ENCODE measurements around the gene IGF2. TPM values are rescaled to one million over a fixed set of nuclear protein-coding genes. Genes with fewer than 3 reads are reported as not detected.

IGF2 gene
- total RNA-seq, 2 donors from 2014 or later = 10.6 to 84.0 TPM

- Histone ChIP-seq H3K4me3 (no peak overlapping the region), H3K36me3 (replicated peaks in 1 of 2; ENCODE audit: insufficient read depth in 1 of 2, low read depth in 2 of 2) (no peaks in the 10 kb centered on the region), H3K27ac (no peak overlapping the region), H3K4me1 (peaks cover 4% of the 10 kb centered on the region), H3K27me3 (peaks cover 0 to 3% of the 10 kb centered on the region in 2 donors), H3K9me3 (no peaks in the 10 kb centered on the region)
- ATAC-seq = no peak
- no peak for DNase-seq
- 58% methylated on average over 9 to 23 of the region's 23 CpGs for WGBS, 2 donors
- no peak for TF ChIP-seq CTCF (IDR thresholded peaks at IDR 0.05)
- intact Hi-C loops (cut with DNase I) = no loop called here
Observed at GRCh38 chr11:2185324-2186085, 46.3 kb upstream of the IGF2 start.

- Histone ChIP-seq H3K4me3 (no peak overlapping the region), H3K36me3 (replicated peaks in 1 of 2; ENCODE audit: insufficient read depth in 1 of 2, low read depth in 2 of 2) (no peaks in the 10 kb centered on the region), H3K9me3 (no peaks in the 10 kb centered on the region), H3K27ac (no peak overlapping the region), H3K27me3 (peaks cover 0 to 3% of the 10 kb centered on the region in 2 donors), H3K4me1 (peaks cover 14% of the 10 kb centered on the region)
- no peak for TF ChIP-seq POLR2A (IDR thresholded peaks at IDR 0.05)
- no peak for TF ChIP-seq CTCF (IDR thresholded peaks at IDR 0.05)
- DNase-seq (no peak), ATAC-seq (no peak)
- 71 to 77% methylated on average over 16 to 19 of the region's 20 CpGs for WGBS, 2 donors
- intact Hi-C loops (cut with DNase I) = no loop called here
Observed at GRCh38 chr11:2182692-2183474, 43.7 kb upstream of the IGF2 start.

GRCh38 chr11:2182075-2182474, 42.9 kb upstream of the IGF2 start:
- WGBS, 2 donors = 77 to 81% methylated on average over 7 to 18 of the region's 18 CpGs
- no peak for DNase-seq
- intact Hi-C loops (cut with DNase I) = no loop called here

GRCh38 chr11:2180789-2181370, 41.7 kb upstream of the IGF2 start:
- no peaks in the 10 kb centered on the region for H3K27me3 ChIP-seq
- no peak for TF ChIP-seq POLR2A (IDR thresholded peaks at IDR 0.05)
- no peak for TF ChIP-seq CTCF (IDR thresholded peaks at IDR 0.05)
- no peaks in the 10 kb centered on the region for H3K9me3 ChIP-seq
- peaks cover 9% of the 10 kb centered on the region for H3K4me1 ChIP-seq
- no peak overlapping the region for H3K4me3 ChIP-seq
- no peak for DNase-seq
- H3K27ac ChIP-seq = no peak overlapping the region
- ATAC-seq = no peak
- WGBS, 2 donors = 68 to 71% methylated on average over 8 to 10 of the region's 11 CpGs
- intact Hi-C loops (cut with DNase I) = no loop called here
- H3K36me3 ChIP-seq (replicated peaks in 1 of 2; ENCODE audit: insufficient read depth in 1 of 2, low read depth in 2 of 2) = no peaks in the 10 kb centered on the region

More at GRCh38 chr11:2182075-2182474, 42.9 kb upstream of the IGF2 start:
- Histone ChIP-seq H3K4me3 (no peak overlapping the region), H3K27ac (no peak overlapping the region), H3K27me3 (peaks cover 0 to 3% of the 10 kb centered on the region in 2 donors), H3K36me3 (replicated peaks in 1 of 2; ENCODE audit: insufficient read depth in 1 of 2, low read depth in 2 of 2) (no peaks in the 10 kb centered on the region), H3K4me1 (peaks cover 13% of the 10 kb centered on the region), H3K9me3 (no peaks in the 10 kb centered on the region)
- TF ChIP-seq CTCF (IDR thresholded peaks at IDR 0.05) = no peak
- no peak for ATAC-seq
